MCF 10A (cell line): Measurements from ENCODE around the gene CDK19. TPM values are rescaled to one million over a fixed set of nuclear protein-coding genes. Genes with fewer than 3 reads are reported as not detected.

Experiments
- BruUV-seq: library from RNA; stranded (reverse); fragments of 400-500 nt; replicated peaks from 2 replicates; lab custom pipeline; 2021; lab: Mats Ljungman, UMichigan
- CTCF ChIA-PET: fragments of 300-600 bp; sonication (Branson Sonifier 250); formaldehyde crosslinking; extraction: SDS; loops from one replicate; lab custom pipeline; 2021; ENCODE audit warnings: antibody characterized with exemption, inconsistent platforms; lab: Yijun Ruan, JAX
- POLR2A ChIA-PET: fragments of 300-600, 350-650 bp; sonication (Branson Sonifier 250); formaldehyde crosslinking; extraction: SDS; loops from one replicate; lab custom pipeline; 2020; ENCODE audit warnings: antibody characterized with exemption, inconsistent platforms; lab: Yijun Ruan, JAX
- DNase-seq: peaks from one replicate; pipeline ENCODE4 v3.0.0-alpha.2; 2018; ENCODE audit not compliant: unreplicated experiment
- H3K27ac Mint-ChIP-seq: one replicate; pipeline ENCODE4 v1.8.0; 2022; ENCODE audit warnings: mild to moderate bottlenecking, low read depth, mixed read lengths; ENCODE audit not compliant: unreplicated experiment
- H3K27me3 Mint-ChIP-seq: one replicate; pipeline ENCODE4 v1.8.0; 2022; ENCODE audit warnings: mixed read lengths; ENCODE audit not compliant: insufficient read depth, unreplicated experiment
- H3K36me3 Mint-ChIP-seq: one replicate; pipeline ENCODE4 v1.8.0; 2022; ENCODE audit warnings: mild to moderate bottlenecking, moderate library complexity, mixed read lengths; ENCODE audit not compliant: insufficient read depth, unreplicated experiment
- H3K4me1 Mint-ChIP-seq: one replicate; pipeline ENCODE4 v1.8.0; 2022; ENCODE audit warnings: mixed read lengths; ENCODE audit not compliant: insufficient read depth, unreplicated experiment
- H3K4me3 Mint-ChIP-seq: one replicate; pipeline ENCODE4 v1.8.0; 2022; ENCODE audit warnings: mild to moderate bottlenecking, moderate library complexity, mixed read lengths; ENCODE audit not compliant: unreplicated experiment
- H3K9me3 Mint-ChIP-seq: one replicate; pipeline ENCODE4 v1.8.0; 2022; ENCODE audit warnings: mixed read lengths; ENCODE audit not compliant: unreplicated experiment
- CTCF ChIP-seq: fragments of 200-600 bp; IDR thresholded peaks from one replicate; pipeline ENCODE4 v1.8.0; 2022; ENCODE audit warnings: antibody characterized with exemption, mild to moderate bottlenecking; ENCODE audit not compliant: unreplicated experiment
- intact Hi-C: fragments of 100-400 bp; cut with micrococcal nuclease; formaldehyde crosslinking; loops from 2 replicates; pipeline ENCODE4 v1.14.1; 2022
- total RNA-seq: library from RNA; stranded (reverse); gene quantifications from 2 replicates; pipeline ENCODE4 v1.2.3, GENCODE V29; 2022

The CDK19 gene
- total RNA-seq, 1 experiment from 2014 or later = 10.2 TPM

- intact Hi-C loops = no loop called here
- H3K4me1 Mint-ChIP-seq = peaks cover 7% of the 10 kb centered on the region
- H3K27ac Mint-ChIP-seq = no peak overlapping the region
- no peaks in the 10 kb centered on the region for H3K9me3 Mint-ChIP-seq
- no peak for DNase-seq
- ChIA-PET CTCF (interaction anchor here (0.5 kb wide), 1 partner anchor 297 kb away, joined by 5 read pairs; no protein-coding TSS in a partner anchor), POLR2A (interaction anchor here (0.7 kb wide), 1 partner anchor 37 kb away, joined by 3 read pairs; no protein-coding TSS in a partner anchor)
- no peak overlapping the region for H3K4me3 Mint-ChIP-seq
- no peak for TF ChIP-seq CTCF
- BruUV-seq = no TSS peak
- peaks cover 5% of the 10 kb centered on the region for H3K36me3 Mint-ChIP-seq
- H3K27me3 Mint-ChIP-seq = no peaks in the 10 kb centered on the region
Measured at GRCh38 chr6:110649704-110650103, 165.6 kb downstream of the CDK19 start.

GRCh38 chr6:110646951-110647910, 168.0 kb downstream of the CDK19 start:
- BruUV-seq = no TSS peak
- intact Hi-C loops = no loop called here
- H3K9me3 Mint-ChIP-seq = no peaks in the 10 kb centered on the region
- no peak overlapping the region for H3K4me3 Mint-ChIP-seq
- peaks cover 5% of the 10 kb centered on the region for H3K36me3 Mint-ChIP-seq
- no peaks in the 10 kb centered on the region for H3K27me3 Mint-ChIP-seq
- POLR2A ChIA-PET = no interaction called here
- H3K4me1 Mint-ChIP-seq = peaks cover 7% of the 10 kb centered on the region
- no peak overlapping the region for H3K27ac Mint-ChIP-seq
- no peak for DNase-seq
- CTCF ChIA-PET = interaction anchor here (0.8 kb wide), 1 partner anchor 391 kb away, joined by 4 read pairs; no protein-coding TSS in a partner anchor
- peak; percentile 39 for TF ChIP-seq CTCF

- Mint-ChIP-seq H3K27ac (no peak overlapping the region), H3K9me3 (no peaks in the 10 kb centered on the region), H3K36me3 (peaks cover 8% of the 10 kb centered on the region), H3K4me3 (no peak overlapping the region), H3K4me1 (peaks cover 7% of the 10 kb centered on the region), H3K27me3 (no peaks in the 10 kb centered on the region)
- BruUV-seq = no TSS peak
- no peak for TF ChIP-seq CTCF
- intact Hi-C loops = no loop called here
- POLR2A ChIA-PET = interaction anchor here (1.0 kb wide), 1 partner anchor 16 kb away, joined by 3 read pairs; no protein-coding TSS in a partner anchor
- DNase-seq = no peak
- CTCF ChIA-PET = no interaction called here
Measured at GRCh38 chr6:110646419-110646698, 168.9 kb downstream of the CDK19 start.

GRCh38 chr6:110645685-110646418, 169.4 kb downstream of the CDK19 start:
- Mint-ChIP-seq H3K4me3 (no peak overlapping the region), H3K36me3 (peaks cover 12% of the 10 kb centered on the region), H3K27ac (no peak overlapping the region), H3K9me3 (no peaks in the 10 kb centered on the region), H3K27me3 (no peaks in the 10 kb centered on the region), H3K4me1 (peaks cover 7% of the 10 kb centered on the region)
- intact Hi-C loops = no loop called here
- no peak for DNase-seq
- ChIA-PET POLR2A (interaction anchor here (1.0 kb wide), 1 partner anchor 16 kb away, joined by 3 read pairs; no protein-coding TSS in a partner anchor), CTCF (no interaction called here)
- TF ChIP-seq CTCF = no peak
- no TSS peak for BruUV-seq
